Activated CD4-positive, alpha-beta memory T cell treated with anti-CD3 and anti-CD28 coated beads for 36 hours (primary cell): ENCODE results near the gene FKBP2. TPM values are rescaled to one million over a fixed set of nuclear protein-coding genes. Genes with fewer than 3 reads are reported as not detected.
A peak's percentile ranks its signal among the peaks of the same experiment; 100 is the strongest.

Source experiments
- CTCF ChIA-PET: fragments of 350-600 bp; sonication (Branson Sonifier 250); formaldehyde crosslinking; loops from one replicate; lab custom pipeline; 2021; ENCODE audit warnings: antibody characterized with exemption, inconsistent platforms; lab: Charles Lee
- POLR2A ChIA-PET: fragments of 350-600 bp; sonication (Branson Sonifier 250); formaldehyde crosslinking; loops from one replicate; lab custom pipeline; 2021; ENCODE audit warnings: antibody characterized with exemption; lab: Charles Lee
- DNase-seq: peaks from one replicate; pipeline ENCODE4 v3.0.0-alpha.2; 2020
- H3K27ac Mint-ChIP-seq: one replicate; pipeline ENCODE4 v1.8.0; 2021; ENCODE audit warnings: mixed read lengths
- H3K27me3 Mint-ChIP-seq: one replicate; pipeline ENCODE4 v1.8.0; 2021; ENCODE audit warnings: mixed read lengths
- H3K36me3 Mint-ChIP-seq: one replicate; pipeline ENCODE4 v1.8.0; 2021; ENCODE audit warnings: mixed read lengths
- H3K4me1 Mint-ChIP-seq: one replicate; pipeline ENCODE4 v1.8.0; 2021; ENCODE audit warnings: low read depth, mixed read lengths
- H3K4me3 Mint-ChIP-seq: one replicate; pipeline ENCODE4 v1.8.0; 2021; ENCODE audit warnings: mild to moderate bottlenecking, mixed read lengths
- H3K9me3 Mint-ChIP-seq: one replicate; pipeline ENCODE4 v1.8.0; 2021; ENCODE audit warnings: mixed read lengths
- intact Hi-C: fragments of 100-400 bp; cut with micrococcal nuclease; formaldehyde crosslinking; loops from one replicate; pipeline ENCODE4 v1.15.1; 2023
- total RNA-seq, 2 experiments: library from RNA; stranded (reverse); gene quantifications; one replicate each; pipeline ENCODE4 v1.2.3, GENCODE V29; 2021

Gene FKBP2
- total RNA-seq, 2 experiments from 2014 or later = 28.7 to 34.9 TPM

DNA sequence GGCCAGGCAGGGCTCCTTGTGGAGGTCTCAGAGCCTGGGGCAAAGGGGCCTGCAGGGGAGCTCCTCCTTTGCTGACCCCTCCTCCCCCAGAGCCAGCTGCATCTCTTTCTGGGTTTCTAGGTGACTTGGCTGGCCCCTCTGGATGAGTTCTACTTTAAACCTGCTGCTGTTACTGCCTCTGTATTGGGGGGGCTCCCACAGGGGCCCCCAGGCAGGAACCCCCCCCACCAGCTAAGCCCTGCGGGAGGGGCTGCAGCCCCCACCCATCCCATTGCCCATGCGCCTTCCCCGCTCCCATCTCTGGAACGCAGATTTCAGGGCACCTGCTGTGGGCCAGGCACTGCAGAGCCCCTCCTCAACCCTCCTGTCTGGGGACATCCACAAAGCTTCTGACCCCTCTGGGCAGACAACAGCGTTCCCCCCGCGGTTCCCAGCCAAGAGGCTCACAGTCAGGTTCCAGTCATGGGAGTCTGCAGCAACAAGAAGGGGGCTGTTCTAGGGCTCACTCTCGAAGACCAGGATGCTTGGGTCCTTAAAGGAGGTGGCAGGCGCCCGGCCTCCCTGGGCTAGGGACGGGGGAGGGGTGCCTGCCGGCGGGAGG, 9.6 kb downstream of the FKBP2 start:
- H3K4me1 Mint-ChIP-seq = peaks cover 18% of the 10 kb centered on the region
- no peak for DNase-seq
- CTCF ChIA-PET = interaction anchor here (1.1 to 3.8 kb wide), 13 partner anchors 8 to 67 kb away, joined by 3 to 29 read pairs (median 8); partner anchors contain the start of genes BAD, CATSPERZ, FERMT3 and PRDX5
- H3K4me3 Mint-ChIP-seq = peak overlapping the region; percentile 75
- POLR2A ChIA-PET = interaction anchor here (1.1 to 2.6 kb wide), 5 partner anchors 9 to 63 kb away, joined by 3 to 8 read pairs (median 4); partner anchors contain the start of genes ESRRA and FKBP2
- H3K36me3 Mint-ChIP-seq = no peaks in the 10 kb centered on the region
- intact Hi-C loops = loop anchor here (1.0 kb wide), 1 partner anchor 19 kb away; no protein-coding TSS in a partner anchor
- H3K27ac Mint-ChIP-seq = no peak overlapping the region
- no peaks in the 10 kb centered on the region for H3K27me3 Mint-ChIP-seq
- H3K9me3 Mint-ChIP-seq = no peaks in the 10 kb centered on the region

DNA sequence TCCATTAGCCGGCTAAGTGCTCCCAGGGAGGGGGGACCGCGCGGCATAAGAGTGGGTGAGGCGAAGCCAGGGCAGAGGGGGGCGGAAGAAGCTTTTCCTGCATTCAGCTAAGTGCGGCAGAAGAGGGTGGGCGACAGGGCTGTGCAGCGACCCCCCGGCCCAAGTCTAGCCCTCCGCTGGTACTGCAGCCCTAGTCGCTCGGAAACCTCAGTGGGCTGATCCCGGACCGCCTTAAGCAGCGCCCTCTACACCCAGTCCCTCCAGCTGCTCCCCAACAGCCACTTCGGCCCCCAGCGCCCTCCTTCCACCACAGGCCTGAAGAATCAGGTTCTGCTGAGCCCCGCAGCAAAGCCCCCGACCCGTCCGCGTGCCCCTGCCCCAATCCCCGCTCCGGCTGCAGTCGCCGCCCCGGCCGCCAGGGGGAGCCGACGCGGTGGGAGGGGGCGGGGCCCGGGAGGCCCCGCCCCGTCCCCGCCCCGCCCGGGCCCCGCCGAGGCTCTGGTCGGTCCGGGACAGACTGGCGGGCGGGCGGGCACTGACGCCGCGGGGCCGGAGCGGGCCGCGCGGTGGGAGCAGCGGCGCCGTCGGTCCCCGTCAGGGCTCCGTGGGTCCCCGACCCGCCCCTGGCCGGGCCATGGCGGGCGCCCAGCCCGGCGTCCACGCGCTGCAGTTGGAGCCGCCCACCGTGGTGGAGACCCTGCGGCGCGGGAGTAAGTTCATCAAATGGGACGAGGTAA, 10.3 kb downstream of the FKBP2 start, which contains the start of gene PLCB3:
Gene PLCB3 (plus strand): TSS at position 515 of the 737 bp plus-strand sequence. CDS start 120 bp downstream, at position 635.
- CTCF ChIA-PET = interaction anchor here (1.0 to 3.8 kb wide), 15 partner anchors 8 to 66 kb away, joined by 3 to 29 read pairs (median 7); partner anchors contain the start of genes BAD, CATSPERZ, FERMT3 and NUDT22
- no peaks in the 10 kb centered on the region for H3K9me3 Mint-ChIP-seq
- no peaks in the 10 kb centered on the region for H3K36me3 Mint-ChIP-seq
- no peak within 1 kb of the TSS for H3K27ac Mint-ChIP-seq
- H3K4me1 Mint-ChIP-seq = peaks cover 18% of the 10 kb centered on the region
- DNase-seq = peak; percentile 71
- POLR2A ChIA-PET = interaction anchor here (1.0 to 2.6 kb wide), 6 partner anchors 10 to 60 kb away, joined by 4 to 8 read pairs (median 4); partner anchors contain the start of genes ESRRA and FKBP2
- intact Hi-C loops = loop anchor here (1.0 kb wide), 1 partner anchor 18 kb away; no protein-coding TSS in a partner anchor
- no peaks in the 10 kb centered on the region for H3K27me3 Mint-ChIP-seq
- H3K4me3 Mint-ChIP-seq = peak within 1 kb of the TSS; percentile 83

DNA sequence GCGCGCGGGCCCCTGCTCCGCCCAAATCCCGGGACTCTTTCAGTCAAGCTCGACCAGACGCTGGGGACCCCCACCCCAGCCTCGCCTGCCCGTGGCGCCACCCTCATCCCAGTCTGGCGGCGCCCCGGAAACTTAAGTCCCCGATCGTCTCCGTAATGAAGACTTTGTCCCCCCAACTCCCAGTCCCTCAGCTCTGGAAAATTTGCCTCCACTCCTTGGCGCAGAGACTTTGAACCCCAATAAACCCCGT, 10.8 kb downstream of the FKBP2 start:
- H3K27me3 Mint-ChIP-seq = no peaks in the 10 kb centered on the region
- H3K4me3 Mint-ChIP-seq = peak overlapping the region; percentile 83
- H3K36me3 Mint-ChIP-seq = no peaks in the 10 kb centered on the region
- no peak for DNase-seq
- peaks cover 18% of the 10 kb centered on the region for H3K4me1 Mint-ChIP-seq
- H3K27ac Mint-ChIP-seq = no peak overlapping the region
- ChIA-PET CTCF (interaction anchor here (0.6 to 3.8 kb wide), 13 partner anchors 9 to 68 kb away, joined by 3 to 29 read pairs (median 7); partner anchors contain the start of genes BAD, CATSPERZ, FERMT3 and NUDT22), POLR2A (interaction anchor here (1.0 to 1.5 kb wide), 3 partner anchors 17 to 60 kb away, joined by 3 to 8 read pairs (median 4); no protein-coding TSS in a partner anchor)
- intact Hi-C loops = loop anchor here (1.0 kb wide), 1 partner anchor 18 kb away; no protein-coding TSS in a partner anchor
- H3K9me3 Mint-ChIP-seq = no peaks in the 10 kb centered on the region

DNA sequence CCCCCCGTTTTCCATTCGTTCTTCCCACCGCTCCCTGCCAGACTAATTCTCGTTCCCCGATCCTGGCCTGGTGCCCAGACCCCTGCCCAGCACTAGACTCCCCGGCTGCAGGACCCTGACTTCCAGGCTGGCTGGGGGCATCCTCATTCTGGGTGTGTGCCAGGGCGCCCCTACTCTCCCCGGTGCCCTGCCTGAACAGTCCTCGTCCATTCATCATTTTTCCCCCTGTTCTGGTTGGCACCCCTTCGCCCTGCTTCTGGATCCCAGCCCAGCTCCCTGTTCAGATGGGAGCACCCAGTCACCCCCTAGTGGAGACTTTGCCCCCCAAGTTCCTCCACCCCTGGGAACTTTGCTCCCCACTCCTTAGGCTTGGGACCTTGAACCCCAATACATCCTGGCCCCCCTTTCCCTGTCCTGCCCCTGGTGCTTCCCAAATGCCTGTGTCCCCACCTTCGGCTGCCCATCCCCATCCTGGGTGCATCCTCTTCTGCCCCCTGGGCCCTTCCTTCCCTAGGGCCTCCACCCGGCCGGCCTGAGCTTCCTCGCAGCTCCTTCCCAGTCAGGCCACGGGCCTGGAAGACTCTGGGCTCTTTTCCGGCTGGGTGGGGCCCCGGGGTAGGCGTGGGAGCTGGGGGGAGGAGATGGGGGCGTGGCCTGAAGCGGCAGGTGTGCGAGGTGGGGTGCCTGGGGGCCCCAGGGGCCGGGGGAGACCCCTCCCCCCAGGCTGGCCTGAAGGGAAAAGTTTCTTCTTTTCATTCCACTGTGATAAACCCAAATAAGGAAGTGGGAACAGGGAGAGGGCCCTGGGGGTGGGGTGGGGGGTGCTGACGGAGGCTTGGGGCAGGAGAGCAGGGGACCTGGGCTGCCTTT, 11.3 kb downstream of the FKBP2 start:
- no peak overlapping the region for H3K27ac Mint-ChIP-seq
- no peaks in the 10 kb centered on the region for H3K36me3 Mint-ChIP-seq
- POLR2A ChIA-PET = interaction anchor here (0.7 to 1.5 kb wide), 5 partner anchors 9 to 61 kb away, joined by 3 to 8 read pairs (median 3); no protein-coding TSS in a partner anchor
- CTCF ChIA-PET = interaction anchor here (0.6 to 3.8 kb wide), 13 partner anchors 9 to 69 kb away, joined by 3 to 29 read pairs (median 6); partner anchors contain the start of genes CATSPERZ, FERMT3, NUDT22 and PRDX5
- H3K27me3 Mint-ChIP-seq = no peaks in the 10 kb centered on the region
- intact Hi-C loops = no loop called here
- H3K4me3 Mint-ChIP-seq = peak overlapping the region; percentile 83
- peaks cover 18% of the 10 kb centered on the region for H3K4me1 Mint-ChIP-seq
- DNase-seq = peak; percentile 31
- H3K9me3 Mint-ChIP-seq = no peaks in the 10 kb centered on the region

DNA sequence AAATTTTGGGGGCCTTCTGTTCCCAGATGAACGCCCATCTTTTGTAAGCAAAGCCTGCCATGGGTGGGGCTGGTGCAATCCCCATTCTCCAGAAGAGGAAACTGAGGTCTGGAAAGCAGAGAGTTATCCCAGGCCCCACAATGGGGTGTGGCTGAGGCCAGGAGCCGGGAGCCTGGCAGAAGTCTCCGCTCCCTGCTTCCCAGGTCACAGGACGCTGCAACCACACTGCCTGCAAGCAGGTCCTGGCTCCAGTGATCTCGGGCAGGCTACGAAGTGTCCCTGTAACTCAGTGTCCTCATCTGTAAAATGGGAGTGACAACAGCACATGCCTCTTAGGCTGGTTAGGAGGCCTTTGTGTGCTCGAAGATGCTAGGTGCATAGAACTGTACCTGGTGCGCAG, 12.1 kb downstream of the FKBP2 start:
- intact Hi-C loops = no loop called here
- Mint-ChIP-seq H3K9me3 (no peaks in the 10 kb centered on the region), H3K4me3 (no peak overlapping the region), H3K27me3 (no peaks in the 10 kb centered on the region), H3K27ac (no peak overlapping the region), H3K4me1 (peaks cover 15% of the 10 kb centered on the region), H3K36me3 (peaks cover 3% of the 10 kb centered on the region)
- POLR2A ChIA-PET = interaction anchor here (1.3 to 1.5 kb wide), 2 partner anchors 15 to 19 kb away, joined by 3 to 8 read pairs; no protein-coding TSS in a partner anchor
- CTCF ChIA-PET = interaction anchor here (0.7 to 3.8 kb wide), 3 partner anchors 16 to 51 kb away, joined by 3 to 29 read pairs (median 3); partner anchors contain the start of gene CATSPERZ
- DNase-seq = no peak

DNA sequence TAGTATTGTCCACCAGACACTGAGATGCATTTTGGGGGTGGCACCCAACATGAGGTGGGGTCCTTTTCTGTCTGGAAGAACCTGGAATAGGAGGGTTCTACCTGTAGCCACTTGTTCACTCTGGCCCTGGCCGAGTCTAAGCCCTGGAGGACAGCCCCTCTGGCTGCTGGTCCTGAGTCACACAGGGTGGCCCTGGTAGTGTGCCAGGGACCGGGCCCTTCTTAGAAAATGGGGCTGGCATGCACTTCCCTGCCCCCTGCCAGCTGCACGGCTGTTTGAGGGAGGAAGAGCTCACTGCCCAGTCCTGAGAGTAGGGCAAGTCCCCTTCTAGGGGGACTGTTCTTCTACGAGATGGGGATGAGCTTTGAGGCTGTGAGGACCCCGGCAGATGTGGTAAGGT, 12.6 kb downstream of the FKBP2 start:
- H3K4me1 Mint-ChIP-seq = peaks cover 14% of the 10 kb centered on the region
- no peaks in the 10 kb centered on the region for H3K27me3 Mint-ChIP-seq
- no peak overlapping the region for H3K27ac Mint-ChIP-seq
- no peak overlapping the region for H3K4me3 Mint-ChIP-seq
- POLR2A ChIA-PET = no interaction called here
- intact Hi-C loops = no loop called here
- DNase-seq = no peak
- H3K36me3 Mint-ChIP-seq = peaks cover 3% of the 10 kb centered on the region
- CTCF ChIA-PET = interaction anchor here (0.9 to 1.2 kb wide), 3 partner anchors 12 to 51 kb away, joined by 3 to 4 read pairs (median 4); partner anchors contain the start of gene ESRRA
- no peaks in the 10 kb centered on the region for H3K9me3 Mint-ChIP-seq

DNA sequence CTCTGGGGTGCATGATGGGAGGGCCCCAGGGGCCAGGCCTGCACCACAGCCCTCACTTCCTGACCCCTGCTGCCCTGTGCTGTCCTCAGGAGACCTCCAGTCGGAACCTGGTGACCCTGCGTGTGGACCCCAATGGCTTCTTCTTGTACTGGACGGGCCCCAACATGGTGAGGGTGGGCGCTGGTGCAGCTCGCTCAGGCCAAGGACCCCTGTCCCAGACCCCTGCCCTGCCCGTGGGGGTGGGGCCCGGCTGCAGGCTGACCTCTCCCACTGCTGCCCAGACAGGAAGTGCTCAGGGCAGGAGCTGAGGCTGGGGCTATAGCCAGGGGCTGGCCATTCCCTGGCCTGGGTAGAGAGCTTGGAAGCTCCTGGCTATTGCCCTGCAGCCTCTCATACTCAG, 13.4 kb downstream of the FKBP2 start:
- POLR2A ChIA-PET = interaction anchor here (0.8 kb wide), 1 partner anchor 10 kb away, joined by 3 read pairs; no protein-coding TSS in a partner anchor
- no peak for DNase-seq
- CTCF ChIA-PET = interaction anchor here (0.9 to 3.5 kb wide), 4 partner anchors 12 to 50 kb away, joined by 3 to 11 read pairs (median 4); partner anchors contain the start of genes CATSPERZ and ESRRA
- Mint-ChIP-seq H3K9me3 (no peaks in the 10 kb centered on the region), H3K4me1 (peaks cover 15% of the 10 kb centered on the region), H3K36me3 (peaks cover 5% of the 10 kb centered on the region), H3K4me3 (no peak overlapping the region), H3K27ac (no peak overlapping the region), H3K27me3 (no peaks in the 10 kb centered on the region)
- intact Hi-C loops = no loop called here

DNA sequence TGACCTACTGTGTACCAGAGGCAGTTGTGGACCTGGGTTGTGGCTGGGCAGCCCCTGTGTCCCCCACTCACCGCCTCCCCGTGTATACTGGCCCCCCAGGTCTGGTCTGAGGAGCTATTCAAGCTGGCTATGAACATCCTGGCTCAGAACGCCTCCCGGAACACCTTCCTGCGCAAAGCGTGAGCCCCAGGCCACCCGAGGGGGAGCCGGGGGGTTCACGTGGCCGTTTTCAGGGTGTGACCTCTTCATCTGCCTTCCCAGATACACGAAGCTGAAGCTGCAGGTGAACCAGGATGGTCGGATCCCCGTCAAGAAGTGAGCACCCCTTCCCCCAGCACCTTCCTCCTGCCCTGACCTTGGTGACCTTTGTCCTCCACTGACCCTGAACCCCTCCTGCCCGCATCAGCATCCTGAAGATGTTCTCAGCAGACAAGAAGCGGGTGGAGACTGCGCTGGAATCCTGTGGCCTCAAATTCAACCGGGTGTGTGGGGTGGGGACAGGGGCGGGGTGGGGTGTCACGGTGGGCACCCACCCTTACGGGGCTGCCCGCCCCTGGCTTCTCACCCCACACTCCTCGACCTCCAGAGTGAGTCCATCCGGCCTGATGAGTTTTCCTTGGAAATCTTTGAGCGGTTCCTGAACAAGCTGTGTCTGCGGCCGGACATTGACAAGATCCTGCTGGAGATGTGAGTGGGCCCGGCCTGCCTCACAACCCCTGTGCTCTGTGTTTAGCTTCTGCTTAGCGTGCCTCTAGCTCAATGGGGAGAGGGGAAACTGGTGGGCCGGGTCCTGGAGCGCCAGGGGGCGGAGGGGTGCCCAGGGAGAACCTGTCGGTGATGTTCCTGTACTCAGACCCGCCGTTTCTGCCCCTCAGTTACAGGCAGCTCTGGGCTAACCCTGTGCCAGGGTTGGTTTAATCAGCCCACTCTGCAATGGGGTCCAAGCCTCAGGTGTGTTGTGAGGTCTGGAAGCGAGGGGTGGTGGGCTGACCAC, 14.5 kb downstream of the FKBP2 start:
- Mint-ChIP-seq H3K36me3 (peaks cover 9% of the 10 kb centered on the region), H3K27me3 (no peaks in the 10 kb centered on the region), H3K4me3 (no peak overlapping the region), H3K27ac (no peak overlapping the region), H3K9me3 (no peaks in the 10 kb centered on the region), H3K4me1 (peaks cover 19% of the 10 kb centered on the region)
- ChIA-PET POLR2A (interaction anchor here (0.8 kb wide), 1 partner anchor 9 kb away, joined by 3 read pairs; no protein-coding TSS in a partner anchor), CTCF (interaction anchor here (3.5 kb wide), 1 partner anchor 45 kb away, joined by 11 read pairs; the partner anchor contains the start of gene CATSPERZ)
- no peak for DNase-seq
- intact Hi-C loops = no loop called here

DNA sequence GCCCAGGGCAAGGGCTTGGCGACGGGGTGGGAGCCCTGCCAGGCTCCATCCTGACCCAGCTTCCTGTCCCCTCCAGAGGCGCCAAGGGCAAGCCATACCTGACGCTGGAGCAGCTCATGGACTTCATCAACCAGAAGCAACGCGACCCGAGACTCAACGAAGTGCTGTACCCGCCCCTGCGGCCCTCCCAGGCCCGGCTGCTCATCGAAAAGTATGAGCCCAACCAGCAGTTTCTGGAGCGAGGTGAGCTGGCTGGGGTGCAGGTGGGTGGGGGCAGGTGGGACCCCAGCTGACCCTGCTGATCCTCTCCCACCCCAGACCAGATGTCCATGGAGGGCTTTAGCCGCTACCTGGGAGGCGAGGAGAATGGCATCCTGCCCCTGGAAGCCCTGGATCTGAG, 15.4 kb downstream of the FKBP2 start:
- POLR2A ChIA-PET = no interaction called here
- no peak overlapping the region for H3K4me3 Mint-ChIP-seq
- CTCF ChIA-PET = interaction anchor here (3.5 kb wide), 1 partner anchor 45 kb away, joined by 11 read pairs; the partner anchor contains the start of gene CATSPERZ

DNA sequence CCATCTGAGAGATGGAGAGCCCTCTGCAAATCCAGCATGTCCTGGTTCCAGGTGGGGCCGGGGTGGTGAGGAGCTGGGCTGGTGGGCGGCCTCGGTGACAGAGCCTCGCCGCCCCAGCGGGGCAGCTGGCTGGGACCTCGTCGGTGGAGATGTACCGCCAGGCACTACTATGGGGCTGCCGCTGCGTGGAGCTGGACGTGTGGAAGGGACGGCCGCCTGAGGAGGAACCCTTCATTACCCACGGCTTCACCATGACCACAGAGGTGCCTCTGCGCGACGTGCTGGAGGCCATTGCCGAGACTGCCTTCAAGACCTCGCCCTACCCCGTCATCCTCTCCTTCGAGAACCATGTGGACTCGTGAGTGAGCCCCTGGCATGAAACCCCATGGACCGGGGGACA, 17.5 kb downstream of the FKBP2 start:
- H3K36me3 Mint-ChIP-seq = peaks cover 15% of the 10 kb centered on the region
- DNase-seq = no peak
- H3K4me3 Mint-ChIP-seq = no peak overlapping the region
- POLR2A ChIA-PET = interaction anchor here (0.6 to 1.7 kb wide), 3 partner anchors 11 to 59 kb away, joined by 3 to 5 read pairs (median 3); partner anchors contain the start of gene TRMT112
- CTCF ChIA-PET = no interaction called here
- no peak overlapping the region for H3K27ac Mint-ChIP-seq
- no peaks in the 10 kb centered on the region for H3K27me3 Mint-ChIP-seq
- intact Hi-C loops = no loop called here
- peaks cover 8% of the 10 kb centered on the region for H3K4me1 Mint-ChIP-seq
- H3K9me3 Mint-ChIP-seq = no peaks in the 10 kb centered on the region

More for the DNA sequence above, 15.4 kb downstream of the FKBP2 start:
- Mint-ChIP-seq H3K27me3 (no peaks in the 10 kb centered on the region), H3K9me3 (no peaks in the 10 kb centered on the region), H3K27ac (no peak overlapping the region), H3K36me3 (peaks cover 9% of the 10 kb centered on the region), H3K4me1 (peaks cover 16% of the 10 kb centered on the region)
- no peak for DNase-seq
- intact Hi-C loops = no loop called here
